Endothelial cell of umbilical vein (primary cell): ENCODE results near the gene SYTL5. TPM values are rescaled to one million over a fixed set of nuclear protein-coding genes. Genes with fewer than 3 reads are reported as not detected.

Experiments used
- BruUV-seq: library from RNA; stranded (reverse); fragments of 400-500 nt; replicated peaks from 2 replicates; lab custom pipeline; 2021; lab: Mats Ljungman, UMichigan
- CTCF ChIA-PET: fragments of 300-600, 350-600 bp; sonication (Branson Sonifier 250); formaldehyde crosslinking; loops from one replicate; lab custom pipeline; 2021; ENCODE audit warnings: antibody characterized with exemption, inconsistent platforms; lab: Charles Lee
- POLR2A ChIA-PET: fragments of 300-600, 350-600 bp; sonication (Branson Sonifier 250); formaldehyde crosslinking; loops from one replicate; lab custom pipeline; 2021; ENCODE audit warnings: antibody characterized with exemption, inconsistent platforms; lab: Charles Lee
- DNase-seq: peaks from one replicate; pipeline ENCODE4 v3.0.0-alpha.2; 2011; ENCODE audit warnings: low read depth, low spot score
- FAIRE-seq: peaks from 2 replicates; lab custom pipeline; 2011; peaks lifted over from hg19 to GRCh38; lab: Jason Lieb, UNC
- H2AFZ ChIP-seq: 2 replicates; pipeline ENCODE4 v1.6.0; 2012; ENCODE audit warnings: low read depth, low read length, control low read depth, inconsistent platforms
- H3K27ac ChIP-seq: 2 replicates; pipeline ENCODE4 v1.5.1; 2011; ENCODE audit warnings: low read depth, mild to moderate bottlenecking, control low read depth, low read length, moderate library complexity; ENCODE audit not compliant: insufficient read depth
- H3K27me3 ChIP-seq, 2 experiments: 2 replicates each; pipeline versions ENCODE4 v1.6.0 to v1.6.1; 2011; ENCODE audit warnings: low read length in 2 of 2, mixed read lengths in 1 of 2; ENCODE audit not compliant: control insufficient read depth in 2 of 2, insufficient read depth in 2 of 2
- H3K36me3 ChIP-seq, 2 experiments: 2 replicates in 1 of 2; 3 replicates in 1 of 2; pipeline ENCODE4 v1.5.1; 2011; ENCODE audit warnings: low read length in 2 of 2, mild to moderate bottlenecking in 1 of 2, moderate library complexity in 1 of 2; ENCODE audit not compliant: control insufficient read depth in 2 of 2, insufficient read depth in 2 of 2; ENCODE audit errors: extremely low read depth in 1 of 2
- H3K4me1 ChIP-seq: 3 replicates; pipeline ENCODE4 v1.5.1; 2011; ENCODE audit warnings: mild to moderate bottlenecking, low read length; ENCODE audit not compliant: control insufficient read depth, insufficient read depth; ENCODE audit errors: extremely low read depth
- H3K4me2 ChIP-seq: 2 replicates; pipeline ENCODE4 v1.6.1; 2011; ENCODE audit warnings: low read length, control low read depth, mixed read lengths; ENCODE audit not compliant: insufficient read depth
- H3K4me3 ChIP-seq, 3 experiments: fragments of 200-600 bp in 1 of 3; sonication (generic), shearing (Covaris generic) in 1 of 3; replicated peaks in 1 of 3; 2 replicates each; pipeline ENCODE4 v1.5.1; 2011 to 2016; ENCODE audit warnings: control low read depth in 3 of 3, low read length in 3 of 3, mild to moderate bottlenecking in 2 of 3, inconsistent platforms in 1 of 3, low read depth in 1 of 3, moderate library complexity in 1 of 3; ENCODE audit not compliant: insufficient read depth in 1 of 3
- H3K79me2 ChIP-seq: 2 replicates; pipeline ENCODE4 v1.6.0; 2012; ENCODE audit warnings: low read length, inconsistent platforms; ENCODE audit not compliant: control insufficient read depth, insufficient read depth
- H3K9ac ChIP-seq: replicated peaks from 2 replicates; pipeline ENCODE3; 2011; ENCODE audit warnings: low read length, control low read depth; ENCODE audit not compliant: insufficient read depth; ENCODE audit errors: extremely low read depth
- H3K9me1 ChIP-seq: replicated peaks from 3 replicates; pipeline ENCODE4 v1.6.0; 2011; ENCODE audit warnings: mild to moderate bottlenecking, low read length; ENCODE audit not compliant: control insufficient read depth, insufficient read depth; ENCODE audit errors: extremely low read depth
- H3K9me3 ChIP-seq: replicated peaks from 2 replicates; pipeline ENCODE4 v1.5.1; 2012; ENCODE audit warnings: low read length, inconsistent platforms; ENCODE audit not compliant: control insufficient read depth, insufficient read depth
- H4K20me1 ChIP-seq: replicated peaks from 2 replicates; pipeline ENCODE3; 2011; ENCODE audit warnings: mild to moderate bottlenecking, low read length; ENCODE audit not compliant: control insufficient read depth, insufficient read depth; ENCODE audit errors: extremely low read depth
- EZH2 ChIP-seq: IDR thresholded peaks from 2 replicates; pipeline ENCODE4 v1.6.1; 2012; ENCODE audit warnings: borderline replicate concordance, low read depth, mild to moderate bottlenecking, moderate library complexity, low read length, inconsistent platforms; ENCODE audit not compliant: severe bottlenecking
- FOS ChIP-seq: IDR thresholded peaks from 2 replicates; pipeline ENCODE4 v1.6.1; 2011; ENCODE audit warnings: mild to moderate bottlenecking, low read length, moderate library complexity, borderline replicate concordance; ENCODE audit not compliant: insufficient read depth
- GATA2 ChIP-seq: IDR thresholded peaks from 2 replicates; pipeline ENCODE4 v1.7.0; 2011; ENCODE audit warnings: low read depth, mild to moderate bottlenecking, moderate library complexity, mixed read lengths, low read length; ENCODE audit not compliant: insufficient read length, insufficient read depth
- JUN ChIP-seq: IDR thresholded peaks from 2 replicates; pipeline ENCODE4 v1.6.1; 2011; ENCODE audit warnings: borderline replicate concordance, low read depth; ENCODE audit not compliant: insufficient read length, insufficient read depth
- MYC ChIP-seq: IDR thresholded peaks from one replicate; pipeline ENCODE4 v1.6.1; 2011; ENCODE audit warnings: mild to moderate bottlenecking, low read depth, low read length
- POLR2A ChIP-seq: IDR thresholded peaks from 2 replicates; pipeline ENCODE4 v1.6.1; 2012; ENCODE audit warnings: low read depth, mild to moderate bottlenecking, control low read depth, low read length
- POLR2AphosphoS5 ChIP-seq: IDR thresholded peaks from 2 replicates; pipeline ENCODE4 v1.6.1; 2012; ENCODE audit warnings: low read depth, mild to moderate bottlenecking, control low read depth, low read length, moderate library complexity; ENCODE audit not compliant: insufficient read depth
- dilution Hi-C: fragments of 300-500 bp; cut with MboI; formaldehyde crosslinking; loops from one replicate; pipeline ENCODE4 v1.15.0; 2019; ENCODE audit warnings: low sequenced_read_pairs; ENCODE audit not compliant: extremely low pct_ligation_motif_present
- intact Hi-C: fragments of 100-400 bp; cut with micrococcal nuclease; formaldehyde crosslinking; loops from one replicate; pipeline ENCODE4 v1.10.0; 2022
- polyA plus RNA-seq, 4 experiments: library from polyadenylated mRNA; depleted of rRNA in 3 of 4; stranded (reverse) in 3 of 4; unstranded in 1 of 4; fragments of >200 nt; gene quantifications; 2 replicates each; pipeline versions ENCODE4 v1.2.1 to v1.2.3, GENCODE V29; 2011 to 2012; ENCODE audit warnings: missing spikeins in 1 of 4
- total RNA-seq: library from RNA; stranded (reverse); gene quantifications from 2 replicates; pipeline ENCODE4 v1.2.3, GENCODE V29; 2021
- TF ChIP-seq, protein P1 (sequence below): IDR thresholded peaks from 2 replicates; pipeline ENCODE4 v1.6.1; 2011; ENCODE audit not compliant: insufficient read depth, insufficient read length
- TF ChIP-seq, protein P2 (sequence below), 2 donors: IDR thresholded peaks; 1 replicate in 1 of 2; 2 replicates in 1 of 2; pipeline ENCODE4 v1.5.1; 2011; ENCODE audit warnings: low read length in 2 of 2, mild to moderate bottlenecking in 2 of 2, moderate library complexity in 2 of 2, control low read depth in 1 of 2, inconsistent platforms in 1 of 2, low read depth in 1 of 2; ENCODE audit not compliant: insufficient read depth in 1 of 2; ENCODE audit errors: extremely low read depth in 1 of 2

The SYTL5 gene
- total and polyA plus RNA-seq, 2 donors (not counting 3 experiments of a cell fraction or from before 2014, with no cell fraction given): 0.01 TPM; not detected in 1

DNA sequence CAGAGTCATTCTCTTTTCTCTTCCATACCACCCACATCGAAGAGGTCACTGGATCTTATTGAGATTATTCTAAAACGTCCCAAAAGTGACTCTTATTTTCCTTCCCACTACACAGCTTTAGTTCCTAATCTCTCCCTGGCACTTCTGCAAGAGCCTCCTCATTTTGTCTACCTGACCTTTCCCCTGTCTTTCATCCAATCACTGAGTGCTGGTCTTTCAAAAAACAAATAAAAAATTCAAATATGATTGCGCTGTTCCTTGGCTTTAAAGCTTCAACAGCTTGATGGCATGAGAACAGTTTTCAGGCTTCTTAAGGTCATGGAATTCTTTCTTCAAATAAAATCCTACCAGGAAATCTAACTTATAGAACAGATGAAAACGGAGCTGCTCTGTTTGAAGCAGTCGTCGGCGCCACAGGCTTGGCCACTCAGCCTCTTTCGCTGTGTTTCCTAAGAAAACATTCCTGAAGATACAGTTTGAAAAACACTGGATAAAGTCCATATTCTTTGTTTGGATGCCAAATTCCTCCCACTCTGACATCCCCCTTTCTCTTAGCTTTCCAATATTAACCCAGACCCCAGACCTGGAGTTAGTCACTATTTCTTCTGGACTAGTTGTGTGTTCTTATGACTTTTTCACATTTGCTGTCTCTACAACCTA, 12.5 kb downstream of the SYTL5 start:
- H3K9ac ChIP-seq: no peak overlapping the region
- H4K20me1 ChIP-seq: no peaks in the 10 kb centered on the region
- no peaks in the 10 kb centered on the region for H3K36me3 ChIP-seq
- H3K9me3 ChIP-seq: no peaks in the 10 kb centered on the region
- no peak overlapping the region for H2AFZ ChIP-seq
- no TSS peak for BruUV-seq
- intact Hi-C loops (no loop called here), dilution Hi-C loops (no loop called here)
- no peaks in the 10 kb centered on the region for H3K27me3 ChIP-seq
- no peak for DNase-seq
- no peak overlapping the region for H3K4me3 ChIP-seq
- H3K4me1 ChIP-seq: no peaks in the 10 kb centered on the region
- H3K9me1 ChIP-seq: no peaks in the 10 kb centered on the region
- H3K4me2 ChIP-seq: no peak overlapping the region
- no peak for TF ChIP-seq POLR2A
- TF ChIP-seq, protein P1, sequence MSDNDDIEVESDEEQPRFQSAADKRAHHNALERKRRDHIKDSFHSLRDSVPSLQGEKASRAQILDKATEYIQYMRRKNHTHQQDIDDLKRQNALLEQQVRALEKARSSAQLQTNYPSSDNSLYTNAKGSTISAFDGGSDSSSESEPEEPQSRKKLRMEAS: no peak
- no peak for TF ChIP-seq MYC
- TF ChIP-seq POLR2AphosphoS5: no peak
- no peak for FAIRE-seq
- H3K79me2 ChIP-seq: no peaks in the 10 kb centered on the region
- POLR2A ChIA-PET: no interaction called here
- no peak overlapping the region for H3K27ac ChIP-seq
- CTCF ChIA-PET: no interaction called here

DNA sequence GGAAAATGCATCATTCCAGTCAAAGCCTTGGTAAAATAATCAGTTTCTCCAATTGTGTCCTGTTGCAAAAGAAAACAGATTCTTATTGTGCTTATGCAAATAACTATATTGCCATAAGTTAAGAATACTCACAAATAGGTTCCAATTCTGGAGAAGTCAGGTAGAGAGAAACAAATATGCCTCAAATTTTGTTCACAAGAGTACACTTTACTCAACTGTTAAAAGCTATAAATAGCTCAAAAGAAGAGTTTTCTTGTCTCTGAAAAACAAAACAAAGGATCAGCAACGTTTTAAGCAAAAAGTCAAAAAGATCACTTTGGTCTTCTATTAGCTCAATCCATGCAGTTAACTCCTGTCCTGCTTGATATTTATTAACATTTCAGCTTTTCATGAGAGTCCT, 21.9 kb downstream of the SYTL5 start:
- dilution Hi-C loops: no loop called here
- TF ChIP-seq EZH2 (no peak), JUN (no peak), POLR2AphosphoS5 (no peak), POLR2A (no peak), MYC (no peak), FOS (no peak), GATA2 (no peak)
- TF ChIP-seq, protein P2, sequence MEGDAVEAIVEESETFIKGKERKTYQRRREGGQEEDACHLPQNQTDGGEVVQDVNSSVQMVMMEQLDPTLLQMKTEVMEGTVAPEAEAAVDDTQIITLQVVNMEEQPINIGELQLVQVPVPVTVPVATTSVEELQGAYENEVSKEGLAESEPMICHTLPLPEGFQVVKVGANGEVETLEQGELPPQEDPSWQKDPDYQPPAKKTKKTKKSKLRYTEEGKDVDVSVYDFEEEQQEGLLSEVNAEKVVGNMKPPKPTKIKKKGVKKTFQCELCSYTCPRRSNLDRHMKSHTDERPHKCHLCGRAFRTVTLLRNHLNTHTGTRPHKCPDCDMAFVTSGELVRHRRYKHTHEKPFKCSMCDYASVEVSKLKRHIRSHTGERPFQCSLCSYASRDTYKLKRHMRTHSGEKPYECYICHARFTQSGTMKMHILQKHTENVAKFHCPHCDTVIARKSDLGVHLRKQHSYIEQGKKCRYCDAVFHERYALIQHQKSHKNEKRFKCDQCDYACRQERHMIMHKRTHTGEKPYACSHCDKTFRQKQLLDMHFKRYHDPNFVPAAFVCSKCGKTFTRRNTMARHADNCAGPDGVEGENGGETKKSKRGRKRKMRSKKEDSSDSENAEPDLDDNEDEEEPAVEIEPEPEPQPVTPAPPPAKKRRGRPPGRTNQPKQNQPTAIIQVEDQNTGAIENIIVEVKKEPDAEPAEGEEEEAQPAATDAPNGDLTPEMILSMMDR (IDR thresholded peaks at IDR 0.05; ENCODE audit: extremely low read depth in 1 of 2, insufficient read depth in 1 of 2, low read depth in 1 of 2, low read length in 2 of 2): no peak
- TF ChIP-seq, protein P1: no peak
- no peak for FAIRE-seq

More for the DNA sequence above, 21.9 kb downstream of the SYTL5 start:
- H4K20me1 ChIP-seq: no peaks in the 10 kb centered on the region
- H3K27me3 ChIP-seq: no peaks in the 10 kb centered on the region
- intact Hi-C loops: no loop called here
- H2AFZ ChIP-seq: no peak overlapping the region
- BruUV-seq: no TSS peak
- H3K9me3 ChIP-seq: no peaks in the 10 kb centered on the region
- H3K4me1 ChIP-seq: no peaks in the 10 kb centered on the region
- CTCF ChIA-PET: no interaction called here
- no peak overlapping the region for H3K4me2 ChIP-seq
- DNase-seq: no peak
- H3K4me3 ChIP-seq: no peak overlapping the region
- no peaks in the 10 kb centered on the region for H3K79me2 ChIP-seq
- H3K9ac ChIP-seq: no peak overlapping the region
- H3K9me1 ChIP-seq: no peaks in the 10 kb centered on the region
- no peak overlapping the region for H3K27ac ChIP-seq
- H3K36me3 ChIP-seq: no peaks in the 10 kb centered on the region
- POLR2A ChIA-PET: no interaction called here
